ENCODE measurements around the gene FAM171A2.
"Not testable (repeated sequence)": the region's sequence is repeated elsewhere in the genome, so short reads cannot be mapped to it uniquely, and the experiment has no call there.

The FAM171A2 gene

GRCh38 chr17:44343510-44344209, 20.0 kb downstream of the FAM171A2 start:
- DNase-seq, result no peak

- DNase-seq, result not testable (repeated sequence)
These were observed 23.1 kb downstream of the FAM171A2 start for GRCh38 chr17:44340553-44340952.

GRCh38 chr17:44338702-44339101, 25.0 kb downstream of the FAM171A2 start:
- no peak for DNase-seq

GRCh38 chr17:44335968-44336367, 27.7 kb downstream of the FAM171A2 start:
- DNase-seq, result no peak

GRCh38 chr17:44335564-44335963, 28.1 kb downstream of the FAM171A2 start:
- DNase-seq, result no peak

GRCh38 chr17:44334727-44335126, 28.9 kb downstream of the FAM171A2 start:
- no peak for DNase-seq

GRCh38 chr17:44334315-44334714, 29.3 kb downstream of the FAM171A2 start:
- no peak for DNase-seq

- DNase-seq, result no peak
These were observed 30.3 kb downstream of the FAM171A2 start for GRCh38 chr17:44333371-44333770.

- peak in 3 of 4 experiments; percentile 34 to 45 (median 36) for DNase-seq
These were observed 32.3 kb downstream of the FAM171A2 start for GRCh38 chr17:44331249-44331760.

GRCh38 chr17:44330263-44330662, 33.4 kb downstream of the FAM171A2 start:
- not testable (repeated sequence) for DNase-seq

GRCh38 chr17:44329516-44329915, 34.1 kb downstream of the FAM171A2 start:
- not testable (repeated sequence) for DNase-seq

GRCh38 chr17:44327715-44328449, 35.8 kb downstream of the FAM171A2 start:
- no peak for DNase-seq

- peak; percentile 76 to 93 (median 83) for DNase-seq
These were observed 36.7 kb downstream of the FAM171A2 start for GRCh38 chr17:44326861-44327444.

GRCh38 chr17:44324571-44325275, 38.9 kb downstream of the FAM171A2 start, which contains the start of gene SLC25A39:
TSS of gene SLC25A39 (minus strand) at chr17:44324823. CDS start at chr17:44323562, 1,261 bp downstream.
- DNase-seq, result peak; percentile 85 to 93 (median 88)

GRCh38 chr17:44324092-44324570, 39.5 kb downstream of the FAM171A2 start:
- DNase-seq, result no peak

GRCh38 chr17:44323359-44324091, 40.1 kb downstream of the FAM171A2 start:
- no peak for DNase-seq

- no peak for DNase-seq
These were observed 41.3 kb downstream of the FAM171A2 start for GRCh38 chr17:44322236-44322895.

GRCh38 chr17:44321246-44322120, 42.2 kb downstream of the FAM171A2 start:
- DNase-seq, result no peak

GRCh38 chr17:44320066-44320465, 43.6 kb downstream of the FAM171A2 start:
- no peak for DNase-seq
